T follicular helper cell (primary cell): Measurements from ENCODE around the gene DLEC1.
A peak's percentile ranks its signal among the peaks of the same experiment; 100 is the strongest.
"Not testable (repeated sequence)": the region's sequence is repeated elsewhere in the genome, so short reads cannot be mapped to it uniquely, and the experiment has no call there.

Source experiments
- DNase-seq: peaks from one replicate; pipeline ENCODE4 v3.0.0-alpha.2; 2020; ENCODE audit warnings: low read depth

The DLEC1 gene

GRCh38 chr3:38121451-38121831 is 82.4 kb downstream of the DLEC1 start:
- DNase-seq: no peak

- DNase-seq: no peak
Measured at GRCh38 chr3:38121832-38122461, 82.9 kb downstream of the DLEC1 start.

GRCh38 chr3:38122712-38123290 is 83.8 kb downstream of the DLEC1 start:
- no peak for DNase-seq

GRCh38 chr3:38124324-38125122 is 85.5 kb downstream of the DLEC1 start:
- DNase-seq: no peak

GRCh38 chr3:38125305-38126120 is 86.5 kb downstream of the DLEC1 start:
- DNase-seq: no peak

- DNase-seq: no peak
Measured at GRCh38 chr3:38126121-38126892, 87.3 kb downstream of the DLEC1 start.

- DNase-seq: no peak
Measured at GRCh38 chr3:38127611-38128302, 88.7 kb downstream of the DLEC1 start.

- no peak for DNase-seq
Measured at GRCh38 chr3:38128303-38128655, 89.3 kb downstream of the DLEC1 start.

- no peak for DNase-seq
Measured at GRCh38 chr3:38129058-38129457, 90.0 kb downstream of the DLEC1 start.

- no peak for DNase-seq
Measured at GRCh38 chr3:38130631-38131065, 91.6 kb downstream of the DLEC1 start.

- DNase-seq: no peak
Measured at GRCh38 chr3:38131621-38132369, 92.8 kb downstream of the DLEC1 start.

- no peak for DNase-seq
Measured at GRCh38 chr3:38133209-38133556, 94.2 kb downstream of the DLEC1 start.

GRCh38 chr3:38133557-38134405 is 94.8 kb downstream of the DLEC1 start:
- no peak for DNase-seq

- not testable (repeated sequence) for DNase-seq
Measured at GRCh38 chr3:38134517-38135143, 95.6 kb downstream of the DLEC1 start.

GRCh38 chr3:38135621-38136277 is 96.7 kb downstream of the DLEC1 start:
- not testable (repeated sequence) for DNase-seq

GRCh38 chr3:38136393-38136776 is 97.4 kb downstream of the DLEC1 start:
- no peak for DNase-seq

GRCh38 chr3:38136777-38137614 is 98.0 kb downstream of the DLEC1 start, which contains the start of gene ACAA1:
TSS of gene ACAA1 (minus strand) at chr3:38137127. CDS start at chr3:38137035, 92 bp downstream.
- peak; percentile 93 for DNase-seq
